GM18507 (cell line): Measurements from ENCODE around the gene ZNF22.

Source experiments
- DNase-seq: peaks from one replicate; pipeline ENCODE4 v3.0.0; 2011; ENCODE audit warnings: low read depth; ENCODE audit not compliant: insufficient read length; ENCODE audit errors: extremely low spot score
- FAIRE-seq: peaks from 2 replicates; lab custom pipeline; 2011; peaks lifted over from hg19 to GRCh38; lab: Jason Lieb, UNC

The ZNF22 gene

GRCh38 chr10:44986670-44987069 is 14.1 kb upstream of the ZNF22 start:
- FAIRE-seq (no peak), DNase-seq (no peak)

DNA sequence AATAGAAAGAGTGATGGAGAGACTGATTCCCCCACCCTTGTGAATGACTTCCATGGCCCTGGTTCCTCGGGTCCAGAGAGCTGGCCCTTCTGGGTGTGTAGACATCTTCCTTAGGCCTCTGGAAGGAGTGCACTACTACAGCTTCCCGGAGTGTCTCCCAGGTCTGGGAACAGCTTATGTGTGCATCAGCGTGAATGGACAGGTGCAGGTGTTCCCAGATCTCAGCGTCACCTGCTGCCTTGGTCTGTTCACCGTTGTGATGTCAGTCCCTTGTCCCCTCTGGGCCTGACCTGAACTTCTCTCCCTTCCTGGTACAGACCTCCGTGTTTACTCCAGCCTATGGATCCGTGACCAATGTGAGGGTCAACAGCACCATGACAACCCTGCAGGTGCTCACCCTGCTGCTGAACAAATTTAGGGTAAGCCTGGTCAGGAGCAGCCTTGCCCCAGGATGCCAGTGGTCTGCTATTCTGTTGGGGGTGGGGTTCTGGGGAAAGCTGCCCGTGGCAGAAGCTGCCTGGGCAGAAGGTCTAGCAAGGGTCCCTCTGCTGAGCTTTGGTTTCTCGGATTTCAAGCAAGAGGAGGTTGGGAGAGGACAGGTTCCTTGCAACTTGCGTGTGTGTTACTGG is 11.7 kb upstream of the ZNF22 start:
- DNase-seq, result no peak
- FAIRE-seq, result no peak

DNA sequence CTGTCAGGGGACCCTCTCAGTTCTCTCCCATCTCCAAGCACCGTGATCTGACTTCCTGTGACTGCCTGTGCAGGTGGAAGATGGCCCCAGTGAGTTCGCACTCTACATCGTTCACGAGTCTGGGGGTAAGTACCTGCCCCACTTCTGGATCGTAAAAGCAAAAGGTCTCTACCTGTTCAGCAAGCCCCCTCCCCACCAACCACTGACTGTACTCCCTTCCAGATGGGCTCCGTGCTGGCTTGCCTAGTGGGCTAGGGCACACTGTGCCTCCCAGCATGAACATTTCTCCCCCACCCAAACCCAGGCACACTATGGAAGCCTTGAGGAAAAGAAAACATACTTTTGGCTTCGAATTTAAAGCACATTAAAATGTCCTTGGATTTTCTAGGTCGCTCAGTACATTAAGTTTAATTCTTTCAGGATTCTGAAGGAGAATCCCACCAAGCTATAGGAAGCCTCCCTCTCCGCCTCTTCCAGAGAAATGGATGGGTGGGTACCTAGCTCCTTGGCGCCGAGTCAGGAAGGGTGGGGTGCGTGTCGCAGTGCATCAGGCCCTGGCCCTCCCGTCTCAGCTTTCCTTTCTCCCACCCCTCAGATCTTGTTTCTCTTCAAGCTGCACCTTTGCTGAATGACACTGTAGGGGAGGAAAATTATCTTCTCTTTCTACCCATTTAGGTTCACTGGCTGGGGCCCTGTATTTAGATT is 11.0 kb upstream of the ZNF22 start:
- FAIRE-seq, result no peak
- DNase-seq, result no peak

- DNase-seq (no peak), FAIRE-seq (no peak)
Measured at GRCh38 chr10:44990302-44990655, 10.4 kb upstream of the ZNF22 start.

- DNase-seq, result no peak
- no peak for FAIRE-seq
Measured at GRCh38 chr10:44990965-44991364, 9.8 kb upstream of the ZNF22 start.

DNA sequence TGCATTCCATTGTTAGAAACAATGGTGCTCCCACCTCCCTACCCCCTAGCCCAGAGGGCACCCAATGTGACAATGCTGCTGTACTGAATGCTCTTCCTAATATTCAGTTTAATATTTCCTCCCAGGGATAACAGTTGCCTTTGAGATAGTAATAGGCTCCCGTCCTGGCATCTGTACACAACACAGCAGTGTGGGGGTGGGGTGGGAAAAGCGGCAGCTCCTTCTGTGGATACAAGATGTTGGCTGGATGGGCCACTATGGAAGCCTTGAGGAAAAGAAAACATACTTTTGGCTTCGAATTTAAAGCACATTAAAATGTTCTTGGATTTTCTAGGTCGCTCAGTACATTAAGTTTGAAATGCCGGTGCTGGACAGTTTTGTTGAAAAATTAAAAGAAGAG is 9.2 kb upstream of the ZNF22 start:
- DNase-seq, result no peak
- FAIRE-seq, result no peak

DNA sequence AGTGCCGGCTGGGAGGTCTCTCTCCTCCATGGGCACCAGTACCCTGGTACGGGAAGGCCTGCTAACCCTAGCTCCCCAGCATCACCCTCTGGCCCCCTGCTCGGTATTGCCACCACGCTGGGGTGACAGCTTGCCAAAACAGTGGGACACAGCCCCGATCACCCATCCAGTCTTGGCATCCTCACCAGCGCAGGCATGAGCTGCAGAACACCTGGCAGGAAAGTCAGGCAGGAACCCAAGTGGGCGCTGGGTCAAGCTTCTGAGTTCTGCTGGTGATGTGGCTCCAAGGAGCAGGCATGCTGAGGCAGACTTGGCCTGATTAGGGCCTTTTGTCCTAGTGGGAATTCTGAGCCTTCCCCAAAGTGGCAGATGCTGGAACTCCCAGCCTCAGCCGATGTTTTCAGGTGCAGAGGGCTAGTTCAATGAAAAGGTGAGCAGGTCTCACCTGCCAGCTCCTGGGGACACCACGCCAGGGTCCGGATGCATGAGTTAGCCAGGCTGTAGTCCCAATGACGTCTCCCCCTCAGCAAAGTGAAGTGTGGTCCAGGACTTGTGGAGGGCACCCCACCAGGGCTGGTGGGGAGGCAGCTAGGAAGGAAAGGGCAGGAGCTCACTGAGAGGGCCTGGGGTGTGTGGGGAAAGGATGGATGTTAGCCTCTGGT is 8.5 kb upstream of the ZNF22 start:
- no peak for FAIRE-seq

DNA sequence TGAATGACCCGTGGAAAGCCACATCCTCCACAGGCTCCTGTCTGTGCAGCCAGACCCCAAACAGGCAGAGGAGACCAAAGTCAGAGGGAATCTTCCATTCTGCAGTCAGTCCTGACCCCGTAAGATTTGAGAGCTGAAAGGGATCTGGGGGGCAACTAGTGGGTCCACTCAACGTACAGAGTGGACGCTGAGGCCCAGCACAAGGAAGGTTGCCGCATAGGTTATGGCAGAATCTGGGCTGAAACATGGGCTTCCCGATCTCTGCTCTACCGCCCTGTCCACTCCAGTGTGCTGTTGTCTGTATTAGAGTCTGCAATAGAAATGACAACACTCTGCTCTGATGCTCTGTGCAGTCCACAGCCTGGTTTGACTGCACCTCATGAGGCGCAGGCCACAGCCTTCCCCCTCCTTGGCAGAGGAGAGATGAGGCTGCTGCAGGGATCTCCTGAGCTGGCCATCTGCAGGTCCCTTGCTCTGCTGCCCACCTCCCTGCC is 7.9 kb upstream of the ZNF22 start:
- no peak for DNase-seq
- no peak for FAIRE-seq

More for the DNA sequence above, 8.5 kb upstream of the ZNF22 start:
- no peak for DNase-seq

DNA sequence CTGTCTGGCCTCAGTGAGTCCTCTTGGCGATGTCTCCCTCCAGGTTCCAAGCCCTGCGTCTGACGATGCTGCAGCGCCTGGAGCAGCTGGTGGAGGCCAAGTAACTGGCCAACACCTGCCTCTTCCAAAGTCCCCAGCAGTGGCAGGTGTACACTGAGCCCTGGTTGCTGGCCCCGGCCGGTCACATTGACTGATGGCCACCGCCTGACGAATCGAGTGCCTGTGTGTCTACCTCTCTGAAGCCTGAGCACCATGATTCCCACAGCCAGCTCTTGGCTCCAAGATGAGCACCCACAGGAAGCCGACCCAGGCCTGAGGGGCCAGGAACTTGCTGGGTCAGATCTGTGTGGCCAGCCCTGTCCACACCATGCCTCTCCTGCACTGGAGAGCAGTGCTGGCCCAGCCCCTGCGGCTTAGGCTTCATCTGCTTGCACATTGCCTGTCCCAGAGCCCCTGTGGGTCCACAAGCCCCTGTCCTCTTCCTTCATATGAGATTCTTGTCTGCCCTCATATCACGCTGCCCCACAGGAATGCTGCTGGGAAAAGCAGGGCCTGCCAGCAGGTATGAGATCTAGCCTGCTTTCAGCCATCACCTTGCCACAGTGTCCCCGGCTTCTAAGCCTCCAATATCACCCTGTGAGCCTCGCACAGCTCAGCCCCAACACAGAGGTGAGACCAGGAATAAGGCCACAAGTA is 7.3 kb upstream of the ZNF22 start:
- DNase-seq, result no peak
- no peak for FAIRE-seq

DNA sequence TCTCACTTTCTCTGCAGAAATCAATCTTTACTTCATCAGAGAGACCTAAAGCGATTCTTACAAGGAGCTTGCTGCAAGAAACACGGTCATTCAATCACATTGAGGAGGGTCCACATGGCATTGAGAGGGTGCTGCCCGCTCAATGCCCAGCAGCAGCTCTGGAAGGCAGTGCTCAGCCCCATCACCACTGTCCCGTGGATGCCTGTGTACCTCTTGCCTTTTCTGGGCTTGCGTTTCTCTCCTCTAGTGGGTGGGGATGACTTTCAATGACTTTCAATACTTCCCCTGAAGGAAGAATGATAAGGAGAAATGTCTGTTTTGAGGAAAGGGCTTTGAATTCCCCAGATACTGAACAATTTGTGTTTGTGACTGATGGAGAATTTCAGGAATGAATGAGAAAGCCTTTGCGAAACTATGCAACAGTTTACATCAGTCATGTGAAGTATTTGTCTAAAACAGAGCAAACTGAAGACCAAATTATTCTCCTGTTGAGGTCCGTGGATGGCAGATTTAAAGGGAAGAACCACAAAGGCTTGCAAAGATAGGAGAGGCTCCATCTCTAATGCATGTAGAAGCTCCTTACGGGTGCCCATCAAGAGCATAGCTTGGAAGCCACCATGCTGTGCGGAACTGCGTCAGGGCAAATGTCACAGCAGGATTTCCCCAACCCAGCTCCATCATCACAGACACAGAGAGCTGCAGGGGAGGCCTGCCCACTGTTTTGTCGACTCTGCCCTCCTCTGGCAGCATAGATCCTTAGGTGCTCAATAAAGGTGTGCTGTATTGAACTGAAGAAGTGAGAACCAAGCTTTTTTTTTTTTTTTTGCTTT is 6.6 kb upstream of the ZNF22 start:
- no peak for FAIRE-seq

DNA sequence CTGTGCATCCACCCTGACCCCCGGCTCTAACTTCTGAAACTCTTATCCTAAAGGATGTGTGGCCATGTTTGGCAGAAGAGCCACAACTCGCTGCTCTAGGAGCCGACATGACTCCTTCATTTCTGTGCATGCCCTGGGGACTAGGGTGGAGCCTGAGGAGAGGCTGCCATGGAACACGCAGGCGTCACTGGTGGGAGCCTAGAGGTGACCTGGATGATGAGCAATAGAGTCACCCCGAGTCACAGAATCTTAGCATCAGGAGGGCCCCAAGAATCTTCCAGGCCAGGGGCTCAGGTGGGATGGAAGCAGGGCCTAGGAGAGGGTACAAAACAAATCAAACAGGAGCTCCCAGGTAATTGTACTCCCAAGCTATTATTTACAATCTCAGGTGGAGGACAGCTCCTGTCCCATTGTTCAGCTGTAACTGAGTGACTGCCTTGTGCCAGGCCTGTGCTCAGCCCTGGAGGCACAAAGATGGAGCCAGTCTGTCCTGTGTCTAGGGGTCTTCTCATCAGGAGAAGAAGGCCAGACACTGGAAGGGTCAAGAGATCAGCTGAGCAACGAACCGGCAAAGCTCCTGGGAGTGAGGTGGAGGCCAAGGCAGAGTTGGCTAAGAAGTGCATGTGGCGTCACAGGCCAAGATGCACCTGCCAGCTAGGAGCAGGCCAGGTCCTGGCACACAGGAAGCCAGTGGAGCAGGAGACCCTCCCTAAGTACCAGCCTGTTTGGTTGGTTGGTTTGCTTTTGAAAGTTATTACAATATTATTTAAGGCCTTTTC is 5.8 kb upstream of the ZNF22 start:
- FAIRE-seq (no peak), DNase-seq (no peak)

More for the DNA sequence above, 6.6 kb upstream of the ZNF22 start:
- DNase-seq, result no peak

DNA sequence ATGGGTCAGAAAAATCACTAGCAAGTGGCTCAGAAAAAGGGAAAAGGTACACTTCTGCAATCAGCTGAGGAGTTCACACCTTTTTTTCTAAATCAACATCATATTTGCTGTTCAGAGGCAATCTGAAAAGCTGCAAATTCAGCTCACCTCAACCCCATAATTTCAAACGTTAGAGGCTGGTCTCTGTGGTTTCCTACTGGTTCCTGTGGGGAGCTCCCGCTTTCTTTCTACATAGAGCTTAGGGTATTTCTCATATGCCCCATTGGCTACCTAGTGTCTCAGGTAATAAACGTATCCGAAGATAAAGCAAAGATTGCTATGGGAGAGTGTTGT is 5.2 kb upstream of the ZNF22 start:
- DNase-seq, result no peak
- FAIRE-seq, result no peak

GRCh38 chr10:44995914-44996669 is 4.6 kb upstream of the ZNF22 start:
- FAIRE-seq (no peak), DNase-seq (no peak)

- FAIRE-seq (no peak), DNase-seq (no peak)
Measured at GRCh38 chr10:44997105-44997748, 3.5 kb upstream of the ZNF22 start.

DNA sequence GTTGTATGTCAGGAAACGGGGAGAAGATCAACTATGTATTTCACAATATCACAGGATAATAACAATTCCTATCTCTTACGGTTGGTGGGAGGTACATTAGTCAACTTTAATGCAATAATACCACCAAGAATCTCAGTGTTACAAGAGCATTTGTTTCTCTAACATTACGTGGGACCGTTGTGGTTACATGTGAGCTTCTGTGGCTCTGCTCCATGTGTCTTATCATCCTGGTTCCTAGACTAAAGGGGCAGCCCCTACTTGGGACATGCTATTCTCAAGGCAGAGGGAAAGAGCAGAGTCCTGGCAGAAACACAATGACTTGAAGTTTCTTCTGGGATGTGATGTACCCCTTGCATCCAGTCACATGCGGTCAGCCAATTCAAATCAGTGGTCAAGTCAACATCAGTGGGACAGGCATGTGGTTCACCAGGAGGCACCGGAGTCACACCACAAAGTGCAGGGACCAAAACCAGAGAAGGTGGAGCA is 2.5 kb upstream of the ZNF22 start:
- FAIRE-seq (no peak), DNase-seq (no peak)

GRCh38 chr10:45000138-45000751 is 478 bp upstream of the ZNF22 start:
- no peak for DNase-seq
- FAIRE-seq, result no peak
